H1 (cell line): ENCODE results near the gene IBSP. TPM values are rescaled to one million over a fixed set of nuclear protein-coding genes. Genes with fewer than 3 reads are reported as not detected.

Source experiments
- CTCF ChIA-PET: fragments of 300-600 bp; sonication (Branson Sonifier 250); formaldehyde crosslinking; loops from one replicate; lab custom pipeline; 2021; ENCODE audit not compliant: partially characterized antibody; lab: Charles Lee
- POLR2A ChIA-PET: fragments of 300-600 bp; sonication (Branson Sonifier 250); formaldehyde crosslinking; loops from one replicate; lab custom pipeline; 2021; ENCODE audit warnings: inconsistent platforms; ENCODE audit not compliant: partially characterized antibody; lab: Charles Lee
- DNase-seq, 2 experiments: peaks; one replicate each; pipeline versions ENCODE4 v3.0.0 to v3.0.0-alpha.2; 2010 to 2022; ENCODE audit warnings: low spot score in 2 of 2, low read depth in 1 of 2, mixed read lengths in 1 of 2
- FAIRE-seq: peaks from 2 replicates; lab custom pipeline; 2011; peaks lifted over from hg19 to GRCh38; lab: Jason Lieb, UNC
- H2AFZ ChIP-seq: 2 replicates; pipeline ENCODE4 v1.8.1; 2012; ENCODE audit warnings: low read length, inconsistent platforms
- H2AK5ac ChIP-seq: 2 replicates; pipeline ENCODE4 v1.6.1; 2013; ENCODE audit warnings: low read depth, low read length
- H2BK120ac ChIP-seq: replicated peaks from 2 replicates; pipeline ENCODE3; 2013; ENCODE audit warnings: low read depth, low read length, inconsistent platforms
- H2BK12ac ChIP-seq: 2 replicates; pipeline ENCODE4 v1.6.1; 2013; ENCODE audit warnings: low read depth, low read length
- H2BK15ac ChIP-seq: 2 replicates; pipeline ENCODE4 v1.6.1; 2013; ENCODE audit warnings: low read length
- H2BK20ac ChIP-seq: 2 replicates; pipeline ENCODE4 v1.6.1; 2013; ENCODE audit warnings: low read length
- H2BK5ac ChIP-seq: 2 replicates; pipeline ENCODE4 v1.6.1; 2013; ENCODE audit warnings: low read depth, low read length
- H3K14ac ChIP-seq: 2 replicates; pipeline ENCODE4 v1.6.1; 2013; ENCODE audit warnings: inconsistent platforms; ENCODE audit not compliant: insufficient read length
- H3K18ac ChIP-seq: 2 replicates; pipeline ENCODE4 v1.6.1; 2013; ENCODE audit warnings: low read length; ENCODE audit errors: extremely low read depth
- H3K23ac ChIP-seq: 2 replicates; pipeline ENCODE4 v1.6.1; 2013; ENCODE audit warnings: inconsistent platforms; ENCODE audit not compliant: insufficient read length
- H3K23me2 ChIP-seq: 2 replicates; pipeline ENCODE4 v1.6.1; 2013; ENCODE audit warnings: low read depth, low read length
- H3K27ac ChIP-seq: 2 replicates; pipeline ENCODE4 v1.6.1; 2011; ENCODE audit warnings: low read depth, low read length, inconsistent platforms
- H3K27me3 ChIP-seq, 4 experiments: replicated peaks in 1 of 4; 1 replicate in 1 of 4; 2 replicates in 3 of 4; pipeline versions ENCODE4 v1.6.1 to v1.8.1; 2011 to 2013; ENCODE audit warnings: low read length in 3 of 4, mild to moderate bottlenecking in 3 of 4, inconsistent platforms in 2 of 4, mixed read lengths in 2 of 4, moderate library complexity in 1 of 4; ENCODE audit not compliant: control insufficient read depth in 3 of 4, insufficient read depth in 3 of 4; ENCODE audit errors: extremely low read depth in 1 of 4
- H3K36me3 ChIP-seq, 4 experiments: 2 replicates each; pipeline versions ENCODE4 v1.6.1 to v1.8.1; 2011 to 2013; ENCODE audit warnings: mild to moderate bottlenecking in 4 of 4, low read length in 3 of 4, moderate library complexity in 2 of 4, control low read depth in 1 of 4, inconsistent platforms in 1 of 4; ENCODE audit not compliant: insufficient read depth in 4 of 4, control insufficient read depth in 2 of 4
- H3K4ac ChIP-seq: replicated peaks from 2 replicates; pipeline ENCODE3; 2013; ENCODE audit warnings: low read length, low read depth, mixed read lengths, inconsistent platforms; ENCODE audit not compliant: insufficient read length
- H3K4me1 ChIP-seq, 4 experiments: replicated peaks in 1 of 4; 1 replicate in 1 of 4; 2 replicates in 3 of 4; pipeline versions ENCODE4 v1.6.1 to v1.8.1; 2011 to 2013; ENCODE audit warnings: low read length in 3 of 4, inconsistent platforms in 2 of 4, mixed read lengths in 1 of 4; ENCODE audit not compliant: insufficient read depth in 4 of 4, control insufficient read depth in 3 of 4
- H3K4me2 ChIP-seq, 2 experiments: 2 replicates each; pipeline versions ENCODE4 v1.6.1 to v1.8.1; 2011 to 2013; ENCODE audit warnings: low read depth in 2 of 2, low read length in 2 of 2, control low read depth in 1 of 2, inconsistent platforms in 1 of 2, mild to moderate bottlenecking in 1 of 2; ENCODE audit not compliant: insufficient read depth in 1 of 2
- H3K4me3 ChIP-seq, 4 experiments: fragments of 200-600, 300-600 bp in 1 of 4; sonication (generic), shearing (Covaris generic), sonication (Bioruptor Twin) in 1 of 4; 2 replicates each; pipeline versions ENCODE4 v1.5.1 to v1.8.1; 2011 to 2016; ENCODE audit warnings: low read length in 4 of 4, low read depth in 3 of 4, control low read depth in 2 of 4, inconsistent platforms in 2 of 4, mild to moderate bottlenecking in 2 of 4, mixed read lengths in 1 of 4, moderate library complexity in 1 of 4; ENCODE audit not compliant: insufficient read depth in 2 of 4; ENCODE audit errors: extremely low read depth in 1 of 4
- H3K56ac ChIP-seq: replicated peaks from 2 replicates; pipeline ENCODE3; 2013; ENCODE audit warnings: low read depth, mild to moderate bottlenecking, mixed read lengths, low read length, inconsistent platforms; ENCODE audit not compliant: insufficient read length
- H3K79me1 ChIP-seq: 2 replicates; pipeline ENCODE4 v1.6.1; 2013; ENCODE audit warnings: low read depth, low read length, control low read depth
- H3K79me2 ChIP-seq, 2 experiments: 2 replicates each; pipeline versions ENCODE4 v1.6.1 to v1.8.1; 2012 to 2013; ENCODE audit warnings: low read length in 2 of 2, mild to moderate bottlenecking in 2 of 2, inconsistent platforms in 1 of 2; ENCODE audit not compliant: insufficient read depth in 2 of 2, control insufficient read depth in 1 of 2
- H3K9ac ChIP-seq, 4 experiments: replicated peaks in 1 of 4; 1 replicate in 1 of 4; 2 replicates in 3 of 4; pipeline versions ENCODE4 v1.6.1 to v1.8.1; 2011 to 2013; ENCODE audit warnings: low read depth in 3 of 4, low read length in 3 of 4, control low read depth in 2 of 4, mild to moderate bottlenecking in 2 of 4, moderate library complexity in 2 of 4, inconsistent platforms in 1 of 4; ENCODE audit errors: extremely low read depth in 1 of 4
- H3K9me3 ChIP-seq, 2 experiments: 2 replicates each; pipeline versions ENCODE4 v1.6.1 to v1.8.1; 2012 to 2013; ENCODE audit warnings: mild to moderate bottlenecking in 2 of 2, moderate library complexity in 2 of 2, control low read depth in 1 of 2, inconsistent platforms in 1 of 2, low read depth in 1 of 2, low read length in 1 of 2, mixed read lengths in 1 of 2; ENCODE audit not compliant: insufficient read depth in 2 of 2
- H4K20me1 ChIP-seq, 2 experiments: replicated peaks in 1 of 2; 2 replicates each; pipeline versions ENCODE3 to v1.8.1; 2011 to 2013; ENCODE audit warnings: inconsistent platforms in 2 of 2, low read length in 2 of 2, mild to moderate bottlenecking in 1 of 2; ENCODE audit not compliant: insufficient read depth in 2 of 2, control insufficient read depth in 1 of 2
- H4K5ac ChIP-seq: 2 replicates; pipeline ENCODE4 v1.6.1; 2013; ENCODE audit warnings: low read length, low read depth, mixed read lengths, inconsistent platforms; ENCODE audit not compliant: insufficient read length
- H4K8ac ChIP-seq: 2 replicates; pipeline ENCODE4 v1.8.0; 2013; ENCODE audit warnings: mild to moderate bottlenecking, moderate library complexity, low read length, inconsistent platforms; ENCODE audit not compliant: insufficient read depth; ENCODE audit errors: extremely low read depth
- H4K91ac ChIP-seq: replicated peaks from 2 replicates; pipeline ENCODE3; 2013; ENCODE audit warnings: low read length, mixed read lengths, inconsistent platforms; ENCODE audit not compliant: insufficient read length
- CBX5 ChIP-seq: fragments of 300-800, 300-1000 bp; sonication (generic); IDR thresholded peaks from 2 replicates; pipeline ENCODE4 v1.7.1; 2016; ENCODE audit warnings: antibody characterized with exemption, low read length, low read depth
- RAD21 ChIP-seq, 2 experiments: IDR thresholded peaks in 1 of 2; conservative IDR thresholded peaks in 1 of 2; 2 replicates each; pipeline ENCODE4 v1.6.1; 2011; ENCODE audit warnings: low read depth in 2 of 2, low read length in 2 of 2, improper control_type of control experiment in 1 of 2, inconsistent platforms in 1 of 2, mild to moderate bottlenecking in 1 of 2, moderate library complexity in 1 of 2
- SP4 ChIP-seq: IDR thresholded peaks from 2 replicates; pipeline ENCODE4 v1.6.1; 2012; ENCODE audit warnings: low read length, inconsistent platforms
- WGBS, 2 experiments: shearing (Covaris generic) in 1 of 2; methylation state at CpG; one replicate each; pipeline versions ENCODE4 v1.1.6 to v1.1.7; 2013 to 2015; ENCODE audit warnings: low lambda C conversion rate in 2 of 2, mixed read lengths in 2 of 2, inconsistent platforms in 1 of 2, low coverage in 1 of 2, missing lambda C conversion rate in 1 of 2; ENCODE audit not compliant: insufficient replicate concordance in 2 of 2, insufficient coverage in 1 of 2, insufficient read length in 1 of 2; ENCODE audit errors: extremely low coverage in 1 of 2, missing lambda C conversion rate in 1 of 2; 5-methylcytosine and 5-hydroxymethylcytosine counted together
- polyA plus RNA-seq, 7 experiments: library from polyadenylated mRNA; depleted of rRNA in 3 of 7; stranded (reverse) in 5 of 7; unstranded in 2 of 7; fragments of >200 nt in 5 of 7; fragments of 200-250 nt in 2 of 7; gene quantifications; 1 replicate in 5 of 7; 2 replicates in 1 of 7; 4 replicates in 1 of 7; pipeline versions ENCODE4 v1.2.1 to v1.2.3, GENCODE V29; 2011 to 2013; ENCODE audit warnings: missing spikeins in 2 of 7, mixed read lengths in 2 of 7
- total RNA-seq: library from RNA; stranded (reverse); fragmentation: NEBNext Ultra II Directional; extraction: Animal tissue kit (Norgen Biotek cat#: 25700); gene quantifications from 2 replicates; pipeline ENCODE4 v1.2.1, GENCODE V29; 2021
- TF ChIP-seq, protein P1 (sequence below): IDR thresholded peaks from 2 replicates; pipeline ENCODE4 v1.6.1; 2012; ENCODE audit warnings: low read length, inconsistent platforms
- TF ChIP-seq, protein P2 (sequence below), 3 experiments: IDR thresholded peaks; 1 replicate in 2 of 3; 2 replicates in 1 of 3; pipeline versions ENCODE4 v1.5.1 to v1.6.1; 2011; ENCODE audit warnings: low read length in 3 of 3, mild to moderate bottlenecking in 3 of 3, inconsistent platforms in 2 of 3, low read depth in 1 of 3, moderate library complexity in 1 of 3; ENCODE audit not compliant: insufficient read depth in 1 of 3; ENCODE audit errors: control extremely low read depth in 1 of 3

The IBSP gene
- total and polyA plus RNA-seq, 2 of the 8 experiments (the other 6 are each of a cell fraction or from before 2014, with no cell fraction given), result not detected

DNA sequence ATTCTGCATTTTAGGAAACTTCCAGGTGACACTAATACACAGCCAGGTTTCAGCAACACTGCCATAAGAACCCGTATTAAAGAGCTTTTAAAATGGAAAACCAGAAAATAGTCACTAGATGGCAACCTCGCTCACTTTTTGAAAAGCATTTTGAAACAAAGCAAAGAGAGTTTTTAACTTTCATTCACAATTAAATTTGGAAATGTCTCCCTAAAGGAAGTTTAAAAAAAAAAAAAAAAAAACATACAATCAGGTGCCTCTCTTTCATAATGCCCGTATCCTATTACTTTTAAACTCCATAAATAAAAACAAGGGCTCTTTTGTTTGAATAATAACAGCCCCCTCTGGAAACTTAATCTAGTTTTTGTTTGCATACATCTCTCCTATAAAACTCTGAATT is 53.8 kb downstream of the IBSP start:
- Histone ChIP-seq H3K23me2 (no peaks in the 10 kb centered on the region), H3K4me1 (peaks cover 0 to 17% (median 8%) of the 10 kb centered on the region in 4 experiments; a peak in 6 of 7 replicates), H2AFZ (no peak overlapping the region), H4K91ac (no peak overlapping the region), H2BK5ac (no peak overlapping the region), H3K56ac (no peak overlapping the region), H4K8ac (no peak overlapping the region), H3K27ac (no peak overlapping the region), H3K36me3 (no peaks in the 10 kb centered on the region), H4K20me1 (no peaks in the 10 kb centered on the region), H3K4me3 (peak overlapping the region in 1 of 4 experiments; percentile 16; a peak in 1 of 8 replicates), H2AK5ac (no peak overlapping the region), H3K14ac (no peak overlapping the region), H3K4me2 (peak overlapping the region in 1 of 2 experiments; percentile 39; a peak in 1 of 4 replicates), H3K23ac (no peak overlapping the region), H3K4ac (no peak overlapping the region), H3K27me3 (no peaks in the 10 kb centered on the region), H3K9me3 (no peaks in the 10 kb centered on the region), H2BK12ac (no peak overlapping the region), H2BK15ac (no peak overlapping the region), H3K9ac (no peak overlapping the region), H2BK20ac (no peak overlapping the region), H3K18ac (no peak overlapping the region), H3K79me1 (no peaks in the 10 kb centered on the region), H3K79me2 (peaks cover 0 to 11% of the 10 kb centered on the region in 2 experiments; a peak in 2 of 4 replicates), H4K5ac (no peak overlapping the region), H2BK120ac (no peak overlapping the region)
- POLR2A ChIA-PET, result interaction anchor here (0.8 to 19.5 kb wide), 5 partner anchors 10 to 121 kb away, joined by 3 to 369 read pairs (median 9); no protein-coding TSS in a partner anchor
- 14% methylated on average over 3 of the region's 3 CpGs; no CpG with 5 or more reads in 1 of the 2 experiments for WGBS, 2 experiments
- DNase-seq (no peak), FAIRE-seq (peak; percentile 87)
- CTCF ChIA-PET, result interaction anchor here (0.6 to 4.3 kb wide), 36 partner anchors 9 to 593 kb away, joined by 3 to 28 read pairs (median 4); partner anchors contain the start of gene SPP1
- TF ChIP-seq RAD21 (IDR thresholded peaks at IDR 0.05 in 1 of 2, conservative IDR thresholded peaks at IDR 0.05 in 1 of 2; ENCODE audit: low read depth in 2 of 2, low read length in 2 of 2) (peak; percentile 67 to 74), CBX5 (no peak), SP4 (no peak)
- TF ChIP-seq, protein P1, sequence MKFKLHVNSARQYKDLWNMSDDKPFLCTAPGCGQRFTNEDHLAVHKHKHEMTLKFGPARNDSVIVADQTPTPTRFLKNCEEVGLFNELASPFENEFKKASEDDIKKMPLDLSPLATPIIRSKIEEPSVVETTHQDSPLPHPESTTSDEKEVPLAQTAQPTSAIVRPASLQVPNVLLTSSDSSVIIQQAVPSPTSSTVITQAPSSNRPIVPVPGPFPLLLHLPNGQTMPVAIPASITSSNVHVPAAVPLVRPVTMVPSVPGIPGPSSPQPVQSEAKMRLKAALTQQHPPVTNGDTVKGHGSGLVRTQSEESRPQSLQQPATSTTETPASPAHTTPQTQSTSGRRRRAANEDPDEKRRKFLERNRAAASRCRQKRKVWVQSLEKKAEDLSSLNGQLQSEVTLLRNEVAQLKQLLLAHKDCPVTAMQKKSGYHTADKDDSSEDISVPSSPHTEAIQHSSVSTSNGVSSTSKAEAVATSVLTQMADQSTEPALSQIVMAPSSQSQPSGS, result no peak
- TF ChIP-seq, protein P2, sequence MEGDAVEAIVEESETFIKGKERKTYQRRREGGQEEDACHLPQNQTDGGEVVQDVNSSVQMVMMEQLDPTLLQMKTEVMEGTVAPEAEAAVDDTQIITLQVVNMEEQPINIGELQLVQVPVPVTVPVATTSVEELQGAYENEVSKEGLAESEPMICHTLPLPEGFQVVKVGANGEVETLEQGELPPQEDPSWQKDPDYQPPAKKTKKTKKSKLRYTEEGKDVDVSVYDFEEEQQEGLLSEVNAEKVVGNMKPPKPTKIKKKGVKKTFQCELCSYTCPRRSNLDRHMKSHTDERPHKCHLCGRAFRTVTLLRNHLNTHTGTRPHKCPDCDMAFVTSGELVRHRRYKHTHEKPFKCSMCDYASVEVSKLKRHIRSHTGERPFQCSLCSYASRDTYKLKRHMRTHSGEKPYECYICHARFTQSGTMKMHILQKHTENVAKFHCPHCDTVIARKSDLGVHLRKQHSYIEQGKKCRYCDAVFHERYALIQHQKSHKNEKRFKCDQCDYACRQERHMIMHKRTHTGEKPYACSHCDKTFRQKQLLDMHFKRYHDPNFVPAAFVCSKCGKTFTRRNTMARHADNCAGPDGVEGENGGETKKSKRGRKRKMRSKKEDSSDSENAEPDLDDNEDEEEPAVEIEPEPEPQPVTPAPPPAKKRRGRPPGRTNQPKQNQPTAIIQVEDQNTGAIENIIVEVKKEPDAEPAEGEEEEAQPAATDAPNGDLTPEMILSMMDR (IDR thresholded peaks at IDR 0.05; ENCODE audit: control extremely low read depth in 1 of 3, insufficient read depth in 1 of 3, low read depth in 1 of 3, low read length in 3 of 3), result peak in 2 of 3 experiments; percentile 49 to 51; a peak in 2 of 4 replicates
